Measurements from ENCODE around the gene APOM. TPM values are rescaled to one million over a fixed set of nuclear protein-coding genes. Genes with fewer than 3 reads are reported as not detected.

APOM gene
- total RNA-seq, 1 experiment from 2014 or later = 3.5 TPM

GRCh38 chr6:31633447-31633846 lies 22.2 kb upstream of the APOM start (continued):
- TF ChIP-seq AR (CRISPR knock-in tag; IDR thresholded peaks at IDR 0.05) (no peak), CREB1 (CRISPR knock-in tag; IDR thresholded peaks at IDR 0.05) (no peak), NR3C1 (CRISPR knock-in tag; conservative IDR thresholded peaks at IDR 0.05; ENCODE audit: low read depth) (no peak), HMGA2 (CRISPR knock-in tag; IDR thresholded peaks at IDR 0.05) (no peak), GABPB1 (CRISPR knock-in tag; IDR thresholded peaks at IDR 0.05) (no peak), ELF4 (CRISPR knock-in tag; IDR thresholded peaks at IDR 0.05; ENCODE audit: low read depth) (no peak), NR2C2 (CRISPR knock-in tag; IDR thresholded peaks at IDR 0.05) (no peak), PREB (CRISPR knock-in tag; IDR thresholded peaks at IDR 0.05; ENCODE audit: borderline replicate concordance) (no peak), ZNF512 (CRISPR knock-in tag; IDR thresholded peaks at IDR 0.05; ENCODE audit: borderline replicate concordance) (no peak)

- no peak for ATAC-seq
- TF ChIP-seq HMGA2 (CRISPR knock-in tag; IDR thresholded peaks at IDR 0.05) (no peak), KAT7 (CRISPR knock-in tag; IDR thresholded peaks at IDR 0.05; ENCODE audit: borderline replicate concordance) (no peak), SP1 (CRISPR knock-in tag; conservative IDR thresholded peaks at IDR 0.05) (no peak), PRDM15 (CRISPR knock-in tag; IDR thresholded peaks at IDR 0.05) (no peak), ZNF263 (CRISPR knock-in tag; IDR thresholded peaks at IDR 0.05; ENCODE audit: low read depth) (no peak), ATF3 (CRISPR knock-in tag; conservative IDR thresholded peaks at IDR 0.05) (no peak), E2F1 (CRISPR knock-in tag; IDR thresholded peaks at IDR 0.05) (no peak), ETV6 (CRISPR knock-in tag; IDR thresholded peaks at IDR 0.05) (no peak), SMAD4 (CRISPR knock-in tag; IDR thresholded peaks at IDR 0.05) (no peak), CREB1 (CRISPR knock-in tag; IDR thresholded peaks at IDR 0.05) (no peak), PREB (CRISPR knock-in tag; IDR thresholded peaks at IDR 0.05; ENCODE audit: borderline replicate concordance) (no peak), ZNF219 (CRISPR knock-in tag; IDR thresholded peaks at IDR 0.05; ENCODE audit: borderline replicate concordance) (no peak), NR1H2 (CRISPR knock-in tag; IDR thresholded peaks at IDR 0.05) (no peak), ZNF425 (CRISPR knock-in tag; conservative IDR thresholded peaks at IDR 0.05) (no peak), NFYB (CRISPR knock-in tag; conservative IDR thresholded peaks at IDR 0.05; ENCODE audit: low read depth) (no peak)
- Mint-ChIP-seq H3K9me3 (no peaks in the 10 kb centered on the region), H3K36me3 (peaks cover 79% of the 10 kb centered on the region), H3K27ac (peak overlapping the region; percentile 79; the same call in 1 of the 2 replicates), H3K27me3 (ENCODE audit: low read depth) (no peaks in the 10 kb centered on the region; the same call in 1 of the 2 replicates), H3K4me1 (no peaks in the 10 kb centered on the region), H3K4me3 (no peak overlapping the region)
- no peak for DNase-seq (ENCODE audit: low spot score)
- ChIA-PET CTCF (interaction anchor here (1.4 kb wide), 1 partner anchor 83 kb away, joined by 4 read pairs; no protein-coding TSS in a partner anchor), POLR2A (interaction anchor here (1.1 kb wide), 1 partner anchor 18 kb away, joined by 5 read pairs; no protein-coding TSS in a partner anchor)
These were observed 21.6 kb upstream of the APOM start for GRCh38 chr6:31634131-31634530.
